NCI-H2196 treated with DMSO at 0.1 percent for 48 hours (cell line): Measurements from ENCODE around the gene AMBRA1.
"Not testable (repeated sequence)": the region's sequence is repeated elsewhere in the genome, so short reads cannot be mapped to it uniquely, and the experiment has no call there.

ENCODE experiments used
- DNase-seq: peaks from one replicate; lab custom pipeline; 2025; ENCODE audit not compliant: unreplicated experiment; lab: John Stamatoyannopoulos, UW

Gene AMBRA1

DNA sequence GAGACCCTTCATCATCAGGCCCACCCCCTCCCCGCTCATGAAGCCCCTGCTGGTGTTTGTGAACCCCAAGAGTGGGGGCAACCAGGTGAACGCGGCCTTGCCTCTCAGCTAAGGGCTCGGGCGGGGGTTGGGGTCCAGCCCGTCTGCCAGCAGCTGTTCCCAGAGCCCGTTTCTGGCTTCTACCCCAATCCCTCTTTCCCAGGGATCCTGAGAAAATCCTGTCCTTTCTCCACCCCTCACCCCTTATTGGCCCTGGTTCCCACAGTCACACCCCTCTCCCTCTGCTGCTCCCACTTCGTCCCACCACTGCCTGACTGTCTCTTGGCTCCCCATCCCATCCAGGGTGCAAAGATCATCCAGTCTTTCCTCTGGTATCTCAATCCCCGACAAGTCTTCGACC is 221.7 kb downstream of the AMBRA1 start:
- DNase-seq: no peak

DNA sequence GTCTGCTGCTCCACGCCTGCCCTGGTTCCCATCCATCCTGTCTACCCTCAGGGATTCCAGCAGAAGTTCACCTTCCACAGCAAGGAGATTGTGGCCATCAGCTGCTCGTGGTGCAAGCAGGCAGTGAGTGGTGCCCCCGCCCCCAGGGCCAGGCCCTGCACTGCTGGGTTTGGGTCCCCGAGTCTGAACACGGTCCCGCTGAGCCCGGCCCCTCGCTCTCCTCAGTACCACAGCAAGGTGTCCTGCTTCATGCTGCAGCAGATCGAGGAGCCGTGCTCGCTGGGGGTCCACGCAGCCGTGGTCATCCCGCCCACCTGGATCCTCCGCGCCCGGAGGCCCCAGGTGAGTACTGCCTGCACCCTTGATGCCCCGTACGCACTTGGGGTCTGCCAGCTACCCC is 222.6 kb downstream of the AMBRA1 start:
- DNase-seq: not testable (repeated sequence)

DNA sequence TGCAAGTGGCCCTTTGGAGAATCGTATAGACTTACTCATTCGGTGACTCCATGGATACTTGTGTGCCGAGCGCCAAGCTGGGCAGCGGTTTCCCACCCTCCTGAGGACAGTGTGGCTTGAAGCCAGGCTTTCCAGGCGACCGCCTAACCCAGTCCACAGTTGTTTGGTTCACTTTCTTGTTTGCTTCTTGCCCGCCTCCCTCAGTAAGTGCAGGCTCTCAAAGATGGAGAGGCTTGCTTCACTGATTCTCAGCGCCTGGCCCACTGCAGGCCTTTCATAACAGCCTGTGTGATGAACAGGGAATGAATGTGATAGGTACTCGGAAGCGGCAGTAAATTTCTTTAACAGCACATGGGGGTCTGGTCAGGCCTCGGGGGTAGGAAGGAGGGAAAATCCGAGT is 223.6 kb downstream of the AMBRA1 start:
- DNase-seq: no peak

DNA sequence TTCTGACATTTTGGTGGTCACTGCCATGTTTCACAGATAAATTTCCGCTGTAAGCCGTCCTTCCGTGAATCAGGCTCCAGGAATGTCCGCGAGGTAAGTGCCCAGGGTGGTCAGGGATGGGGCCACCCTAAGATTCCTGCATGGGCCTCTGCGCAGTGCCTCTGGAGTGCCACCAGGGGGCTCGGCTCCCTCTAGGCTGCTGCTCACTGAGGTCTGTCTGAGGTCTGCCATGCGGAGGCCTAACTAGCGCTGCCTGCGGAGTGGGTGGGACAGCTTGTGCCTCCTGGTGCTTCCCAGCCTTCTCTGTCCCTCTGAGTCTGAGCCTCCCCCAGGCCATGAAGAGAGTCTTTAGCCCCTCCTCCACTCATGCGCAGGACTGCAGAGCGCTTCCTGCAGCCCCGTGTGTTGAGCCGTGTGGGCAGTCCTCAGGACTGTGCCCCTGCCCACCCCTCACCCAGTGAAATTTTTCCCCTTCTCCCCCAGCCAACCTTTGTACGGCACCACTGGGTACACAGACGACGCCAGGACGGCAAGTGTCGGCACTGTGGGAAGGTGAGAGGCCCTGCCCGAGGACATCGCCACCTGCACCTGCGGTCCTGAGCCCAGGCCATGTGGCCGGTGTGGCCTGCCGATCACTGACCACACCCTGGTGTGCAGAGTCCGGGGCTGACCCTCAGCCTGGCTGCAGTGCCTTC is 224.2 kb downstream of the AMBRA1 start:
- peak; percentile 46 for DNase-seq

DNA sequence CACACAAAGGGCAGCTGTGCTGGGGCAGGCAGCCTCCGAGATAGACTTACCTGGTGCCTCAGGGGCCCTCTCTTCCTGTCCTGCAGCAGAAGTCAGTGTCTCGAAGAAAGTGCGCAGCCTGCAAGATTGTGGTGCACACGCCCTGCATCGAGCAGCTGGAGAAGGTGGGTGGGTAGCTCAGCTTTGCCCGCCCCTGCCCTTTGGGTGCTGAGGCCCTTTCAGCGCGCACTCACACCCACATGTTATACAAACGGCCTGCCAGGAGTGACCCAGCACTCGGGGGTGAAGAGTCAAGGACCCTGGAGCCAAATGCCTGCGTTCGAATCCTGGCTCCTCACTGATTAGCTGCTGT is 225.9 kb downstream of the AMBRA1 start:
- DNase-seq: no peak

DNA sequence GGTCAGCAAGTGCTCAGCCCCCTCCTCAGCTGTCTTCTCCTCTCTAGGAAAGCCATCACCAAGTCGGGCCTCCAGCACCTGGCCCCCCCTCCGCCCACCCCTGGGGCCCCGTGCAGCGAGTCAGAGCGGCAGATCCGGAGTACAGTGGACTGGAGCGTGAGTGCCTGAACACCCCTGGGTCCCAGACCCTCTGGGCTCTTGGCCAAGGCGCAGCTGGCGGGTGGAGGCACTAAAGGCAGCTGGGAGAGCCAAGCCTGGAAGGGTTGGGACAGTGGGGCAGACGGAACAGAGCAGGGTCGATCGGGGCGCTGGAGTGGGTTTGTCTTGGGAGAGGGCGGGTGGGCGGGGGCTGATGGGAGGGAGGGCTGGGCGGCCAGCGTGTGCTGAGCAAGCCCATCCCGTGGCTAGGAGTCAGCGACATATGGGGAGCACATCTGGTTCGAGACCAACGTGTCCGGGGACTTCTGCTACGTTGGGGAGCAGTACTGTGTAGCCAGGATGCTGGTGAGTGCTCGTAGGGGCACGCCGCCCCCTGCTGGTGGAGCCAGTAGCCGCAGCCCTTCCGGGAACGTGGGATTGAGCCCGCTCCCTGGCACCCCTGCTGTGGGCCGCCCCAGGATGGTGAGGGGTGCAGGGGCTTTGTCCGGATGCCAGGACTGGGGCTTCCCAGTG is 226.4 kb downstream of the AMBRA1 start:
- DNase-seq: no peak

DNA sequence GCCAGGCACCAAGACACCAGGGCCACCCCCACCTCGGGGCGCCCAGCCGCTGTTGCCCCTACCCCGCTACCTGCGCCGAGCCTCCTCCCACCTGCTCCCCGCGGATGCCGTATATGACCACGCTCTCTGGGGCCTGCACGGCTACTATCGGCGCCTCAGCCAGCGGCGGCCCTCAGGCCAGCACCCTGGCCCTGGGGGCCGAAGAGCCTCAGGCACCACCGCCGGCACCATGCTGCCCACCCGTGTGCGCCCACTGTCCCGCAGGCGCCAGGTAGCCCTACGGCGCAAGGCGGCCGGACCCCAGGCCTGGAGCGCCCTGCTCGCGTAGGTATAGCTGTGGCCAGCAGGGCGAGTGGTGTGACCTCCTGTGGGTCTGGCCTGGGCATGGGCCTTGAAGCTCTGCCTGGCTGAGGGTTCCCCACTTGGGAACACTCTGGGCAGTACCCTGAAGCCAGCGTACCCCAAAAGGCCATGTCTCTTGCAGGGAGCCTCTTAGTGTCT is 227.1 kb downstream of the AMBRA1 start:
- DNase-seq: no peak

DNA sequence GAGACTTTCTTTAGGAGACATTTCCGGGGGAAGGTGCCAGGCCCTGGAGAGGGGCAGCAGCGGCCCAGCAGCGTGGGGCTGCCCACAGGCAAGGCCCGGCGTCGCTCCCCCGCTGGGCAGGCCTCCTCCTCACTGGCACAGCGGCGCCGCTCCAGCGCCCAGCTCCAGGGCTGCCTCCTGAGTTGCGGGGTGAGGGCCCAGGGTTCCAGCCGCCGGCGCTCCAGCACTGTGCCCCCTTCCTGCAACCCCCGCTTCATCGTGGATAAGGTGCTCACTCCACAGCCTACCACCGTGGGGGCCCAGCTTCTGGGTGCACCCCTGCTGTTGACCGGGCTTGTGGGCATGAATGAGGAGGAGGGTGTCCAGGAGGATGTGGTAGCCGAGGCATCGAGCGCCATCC is 227.6 kb downstream of the AMBRA1 start:
- DNase-seq: no peak

DNA sequence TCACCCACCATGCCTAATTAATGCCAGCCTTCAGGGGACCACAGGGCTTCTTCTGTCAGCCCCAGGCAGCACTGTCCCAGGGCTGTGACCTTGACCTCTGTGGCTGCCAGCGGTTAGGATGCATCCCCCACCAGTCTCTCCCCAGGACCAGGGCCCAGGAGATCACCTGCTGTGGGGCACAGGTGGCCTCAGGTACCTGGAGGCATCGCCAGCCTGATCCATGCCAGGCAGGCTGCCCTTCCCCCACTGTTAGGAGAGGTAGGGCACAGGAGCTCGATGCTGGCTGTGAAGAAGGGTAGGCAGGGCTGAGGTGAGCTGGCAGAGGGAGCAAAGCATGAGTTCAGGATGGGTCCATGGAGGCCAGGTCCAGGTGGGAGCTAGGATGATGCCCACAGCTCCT is 229.0 kb downstream of the AMBRA1 start:
- no peak for DNase-seq

DNA sequence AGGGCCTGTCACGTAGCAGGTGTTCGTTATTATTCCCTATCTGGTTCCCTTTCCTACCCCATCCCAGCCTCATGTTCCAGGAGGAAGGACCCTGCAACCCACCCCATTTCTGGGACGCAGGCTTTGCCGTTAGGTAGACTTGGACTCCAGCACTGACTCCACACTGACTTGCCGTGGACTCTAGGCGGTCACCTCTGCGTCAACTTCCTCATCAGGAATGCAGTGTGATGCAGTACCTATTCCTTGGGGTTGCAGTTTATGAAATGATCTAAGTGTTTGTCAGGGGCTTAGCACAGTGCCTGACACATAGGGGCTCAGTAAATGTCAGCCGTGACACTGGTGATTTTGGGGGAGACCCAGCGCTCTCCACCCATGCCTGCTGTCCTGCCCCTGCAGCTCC is 229.8 kb downstream of the AMBRA1 start:
- no peak for DNase-seq

DNA sequence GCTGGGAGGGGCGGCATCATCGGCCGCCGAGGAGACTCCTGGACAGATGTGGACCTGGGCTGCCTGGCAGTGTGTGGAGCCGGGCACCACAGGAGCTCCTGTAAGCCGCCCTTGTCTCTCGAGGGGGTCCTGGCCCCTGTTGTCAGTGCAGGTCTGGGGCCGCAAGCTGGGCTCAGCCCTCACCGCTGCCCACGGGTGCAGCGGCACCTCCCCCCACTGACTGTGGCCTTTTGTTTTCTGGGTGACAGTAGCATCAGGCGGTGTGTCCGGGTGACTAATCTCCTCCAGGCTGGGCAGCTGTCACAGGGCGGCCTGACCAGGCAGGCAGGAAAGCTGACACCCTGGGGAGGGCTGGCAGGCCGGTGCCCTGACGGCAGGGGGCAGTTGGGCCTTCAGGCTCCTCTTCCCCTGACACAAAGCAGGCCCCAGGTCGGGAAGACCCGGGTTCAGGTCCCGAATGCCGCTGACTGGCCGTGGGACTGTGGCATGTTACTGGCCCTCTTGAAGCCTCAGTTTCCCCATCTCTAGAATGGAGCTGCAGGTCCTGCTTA is 230.3 kb downstream of the AMBRA1 start:
- DNase-seq: peak; percentile 57

DNA sequence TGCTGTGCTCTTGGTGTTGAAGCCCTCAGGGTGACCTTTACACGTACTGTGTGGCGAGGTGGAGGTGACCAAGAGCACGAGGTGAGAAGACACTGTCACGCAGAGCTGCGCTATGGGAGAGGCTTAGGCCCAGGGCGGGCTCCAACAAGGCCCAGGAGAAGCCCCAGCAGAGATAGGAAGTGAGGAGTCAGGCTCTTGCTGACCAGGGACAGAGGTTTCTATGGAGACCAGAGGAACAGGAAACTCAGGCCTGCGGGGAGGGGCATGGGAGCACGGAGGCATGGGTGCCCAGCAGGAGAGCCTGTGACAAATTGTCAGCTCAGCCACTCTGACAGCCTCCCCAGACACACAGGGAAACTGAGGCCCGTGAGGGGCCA is 230.8 kb downstream of the AMBRA1 start:
- peak; percentile 85 for DNase-seq

DNA sequence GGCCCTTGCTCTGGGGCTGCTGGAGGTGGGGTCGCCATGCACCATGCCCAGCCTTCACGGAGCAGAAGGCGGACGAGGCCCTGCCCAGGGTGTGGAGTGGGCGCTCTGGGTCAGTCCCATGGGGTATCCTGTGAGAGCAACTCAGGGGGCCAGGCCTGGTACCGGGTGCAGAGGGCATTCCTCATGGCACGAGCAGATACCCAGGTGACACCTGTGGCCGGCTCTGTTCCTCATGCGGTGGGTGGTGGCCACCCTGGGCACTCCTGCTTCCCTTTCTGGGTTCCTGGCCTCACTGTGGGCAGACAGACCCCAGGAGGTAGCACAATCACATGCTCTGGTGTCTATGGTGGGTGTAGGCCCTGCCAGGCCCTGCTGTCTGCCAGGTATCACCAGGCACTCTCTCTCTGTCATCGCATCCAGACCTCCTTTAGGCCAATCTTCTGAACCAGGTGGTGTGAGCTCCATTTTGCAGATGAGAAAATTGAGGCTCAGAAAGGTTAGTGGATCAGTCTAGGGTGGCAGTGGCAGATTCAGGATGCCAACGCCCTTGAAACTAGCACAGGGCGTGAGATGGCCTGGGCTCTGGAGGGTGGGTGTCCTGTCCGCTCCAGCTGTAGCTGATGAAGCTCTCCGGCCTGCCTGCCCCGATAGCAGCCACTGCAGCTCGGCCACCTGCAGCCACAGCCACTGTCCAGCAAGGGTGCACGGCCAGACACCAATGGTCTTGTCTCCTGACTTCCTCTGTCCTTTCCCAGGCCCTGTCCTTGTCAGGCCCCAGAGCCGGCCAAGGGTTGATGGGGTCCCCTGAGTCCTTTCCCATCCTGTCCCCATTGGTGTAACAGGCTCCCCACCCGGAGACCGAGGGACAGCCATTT is 231.4 kb downstream of the AMBRA1 start:
- no peak for DNase-seq

DNA sequence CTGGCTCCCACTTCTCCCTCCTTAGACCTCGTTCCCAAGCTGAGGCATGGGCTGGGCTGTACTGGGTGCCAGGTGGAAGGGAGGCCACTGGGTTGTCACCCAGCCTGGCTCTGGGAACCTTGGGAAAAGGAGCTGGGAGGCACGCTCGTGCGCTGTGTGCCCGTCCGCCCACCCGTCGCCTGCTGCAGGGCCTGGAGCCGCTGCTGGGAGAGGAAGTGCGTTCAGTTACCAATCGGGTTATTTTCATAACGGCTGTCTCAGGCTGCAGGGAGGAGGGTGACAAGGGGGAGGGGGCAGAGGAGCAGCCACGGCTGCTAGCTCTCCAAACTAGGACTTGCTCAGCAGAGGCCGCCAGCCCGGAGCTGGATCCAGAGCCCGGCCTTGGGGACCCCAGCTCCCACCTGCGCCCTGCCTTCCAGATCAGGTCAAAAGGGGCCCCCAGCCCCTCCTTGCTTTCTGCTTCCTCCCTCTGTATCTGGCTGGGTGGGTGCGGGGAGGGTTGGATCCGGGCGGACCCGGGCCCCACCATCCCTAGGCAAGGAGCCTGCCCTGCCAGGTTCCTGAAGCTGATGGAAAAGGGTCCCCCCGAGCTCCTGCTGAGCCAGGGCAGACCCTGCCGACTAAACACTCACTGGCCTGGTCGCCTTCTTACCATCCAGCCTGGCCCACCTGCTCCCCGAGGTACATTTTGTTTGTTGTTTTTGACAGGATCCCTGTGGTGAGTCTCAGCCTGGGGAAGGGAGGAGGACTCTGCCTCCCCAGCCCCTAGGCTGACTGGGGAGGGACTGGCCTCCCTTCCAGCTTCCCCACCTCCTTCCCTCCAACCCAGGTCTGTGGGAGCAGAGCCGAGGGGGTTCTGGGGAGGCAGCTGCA is 232.3 kb downstream of the AMBRA1 start:
- no peak for DNase-seq

DNA sequence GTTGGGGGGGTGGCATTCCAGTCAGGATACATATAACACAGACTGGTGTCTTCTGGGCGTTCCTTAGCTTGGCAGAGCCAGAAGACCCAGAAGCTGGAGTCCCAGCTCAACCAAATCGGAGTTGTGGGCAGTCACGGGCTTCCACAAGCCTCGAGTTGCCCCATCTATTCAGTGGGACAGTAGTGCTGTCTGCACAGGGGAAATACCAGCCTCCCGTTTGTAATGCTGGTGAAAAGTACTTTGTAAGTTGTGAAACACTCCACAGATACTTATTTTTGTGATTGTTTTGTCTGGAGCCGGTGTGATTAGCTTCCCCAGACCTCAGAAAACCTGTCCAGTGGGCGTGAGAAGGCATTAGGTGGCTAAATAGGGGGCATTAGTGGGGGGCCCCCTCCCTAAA is 232.9 kb downstream of the AMBRA1 start:
- no peak for DNase-seq

DNA sequence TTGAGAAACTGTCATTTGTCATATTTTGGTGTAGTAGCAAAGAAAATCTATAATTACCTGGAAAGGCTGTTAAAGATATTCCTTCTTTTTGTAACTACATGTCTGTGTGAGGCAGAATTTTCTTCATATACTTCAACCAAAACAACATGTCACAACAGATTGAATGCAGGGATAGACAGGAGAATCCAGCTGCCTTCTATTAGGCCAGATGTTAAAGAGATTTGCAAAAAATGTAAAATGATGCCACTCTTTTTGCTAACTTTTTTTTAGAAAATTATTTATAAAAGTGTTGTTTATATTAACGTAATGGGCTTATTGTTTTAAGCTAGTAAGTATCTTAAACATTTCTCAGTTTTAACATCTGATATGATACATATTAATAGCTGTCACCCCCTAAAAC is 233.9 kb downstream of the AMBRA1 start:
- no peak for DNase-seq

DNA sequence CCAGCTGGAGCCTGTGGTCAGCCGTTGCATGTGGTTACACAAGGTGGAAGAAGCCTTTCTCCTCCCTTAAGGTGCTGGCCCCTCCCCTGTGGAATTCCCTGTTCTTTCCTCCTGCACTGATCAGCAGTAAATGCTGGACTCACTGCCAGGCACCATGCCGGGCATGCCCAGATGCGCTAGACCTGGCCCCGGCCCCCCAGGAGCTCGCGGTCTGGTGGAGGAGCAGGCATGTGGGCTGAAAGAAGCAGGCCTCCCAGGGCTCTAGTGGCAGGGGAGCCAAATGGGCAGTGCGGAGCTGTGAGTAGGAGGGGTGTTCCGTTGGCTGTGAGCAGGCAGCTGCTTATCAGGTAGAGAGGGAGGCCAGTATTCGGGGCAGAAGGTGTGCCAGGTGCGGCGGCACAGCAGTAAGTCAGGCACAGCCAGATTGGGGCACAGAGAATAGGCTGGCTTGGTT is 236.3 kb downstream of the AMBRA1 start:
- DNase-seq: peak; percentile 41

DNA sequence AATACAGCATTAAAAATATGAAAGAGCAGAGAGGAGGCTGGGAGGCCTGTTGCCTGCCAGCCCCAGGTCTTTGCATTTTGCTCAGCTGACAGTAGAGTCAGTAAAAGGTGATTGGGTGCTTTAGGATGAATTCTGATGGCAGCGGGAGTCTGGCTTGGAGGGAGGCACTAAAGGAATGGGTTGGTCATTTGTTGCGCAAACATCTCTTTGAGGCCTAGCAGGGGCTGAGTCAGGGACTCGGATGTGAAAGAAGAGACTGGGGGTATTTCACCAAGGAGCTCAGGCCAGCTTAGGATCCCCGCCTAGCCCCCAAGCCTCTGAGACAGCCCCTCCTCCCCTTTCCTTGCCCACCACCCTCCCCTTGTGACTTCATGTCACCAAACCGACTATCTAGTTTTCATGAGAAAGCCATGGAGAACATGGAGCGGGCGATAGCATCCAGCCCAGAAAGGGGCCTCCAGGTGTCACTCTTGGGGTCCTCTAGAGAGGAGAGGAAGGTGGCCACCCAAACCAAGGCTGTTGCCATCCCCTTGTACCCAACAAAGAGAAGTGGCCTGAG is 236.8 kb downstream of the AMBRA1 start:
- DNase-seq: no peak

DNA sequence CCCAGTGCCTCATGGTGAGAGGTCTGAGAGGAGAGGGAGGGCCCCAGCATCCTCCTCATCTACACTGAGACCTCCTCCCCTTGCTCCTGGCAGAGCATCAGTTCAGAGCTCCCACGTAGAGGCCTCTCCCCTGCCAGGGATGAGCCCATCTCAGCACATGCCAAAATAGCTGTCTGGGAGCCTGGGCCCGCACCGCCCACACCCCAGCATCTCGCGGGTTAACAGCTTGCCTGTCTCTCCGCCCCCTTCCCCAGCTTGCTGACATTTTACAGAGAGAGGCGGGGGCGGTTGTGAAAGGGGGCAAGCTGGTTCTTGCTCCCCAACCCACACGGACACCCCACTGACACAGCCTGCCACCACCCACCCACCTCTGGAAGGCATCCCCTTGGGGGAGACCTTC is 240.1 kb downstream of the AMBRA1 start:
- no peak for DNase-seq
